K562 (cell line): ENCODE data around the gene ZEB2. TPM values are rescaled to one million over a fixed set of nuclear protein-coding genes. Genes with fewer than 3 reads are reported as not detected.

ENCODE experiments used
- ATAC-seq: fragments of 200-7000 bp; cut with Tn5 transposase; 3 replicates; pipeline ENCODE4 v1.9.1; 2020; ENCODE audit warnings: moderate library complexity
- BruUV-seq: library from RNA; stranded (reverse); fragments of 400-500 nt; replicated peaks from 2 replicates; lab custom pipeline; 2021; lab: Mats Ljungman, UMichigan
- CTCF ChIA-PET: fragments of 300-600 bp; formaldehyde crosslinking; extraction: SDS; loops from one replicate; lab custom pipeline; 2021; ENCODE audit warnings: low intra/inter-chr PET ratio; lab: Yijun Ruan, JAX
- POLR2A ChIA-PET: fragments of 300-600, 350-650 bp; sonication (Branson Sonifier 250); formaldehyde crosslinking; extraction: SDS; loops from one replicate; lab custom pipeline; 2021; ENCODE audit warnings: antibody characterized with exemption, inconsistent platforms; lab: Yijun Ruan, JAX
- DNase-seq, 4 experiments: peaks; one replicate each; pipeline versions ENCODE4 v3.0.0 to v3.0.0-alpha.2; 2011 to 2018; ENCODE audit warnings: low spot score in 3 of 4, mixed read lengths in 3 of 4; ENCODE audit errors: extremely low read depth in 1 of 4
- FAIRE-seq: peaks from 2 replicates; lab custom pipeline; 2011; peaks lifted over from hg19 to GRCh38; lab: Jason Lieb, UNC
- H2AFZ ChIP-seq: 2 replicates; pipeline ENCODE4 v1.6.0; 2011; ENCODE audit warnings: low read depth, low read length, control low read depth, inconsistent platforms
- H3K27ac ChIP-seq: fragments of 200-600 bp; 3 replicates; pipeline ENCODE4 v1.8.0; 2011; ENCODE audit warnings: low read depth, mild to moderate bottlenecking, control low read depth, inconsistent platforms, low read length, moderate library complexity, mixed read lengths; ENCODE audit errors: extremely low read depth
- H3K27me3 ChIP-seq, 2 experiments: fragments of 300-600 bp in 1 of 2; 2 replicates in 1 of 2; 3 replicates in 1 of 2; pipeline versions ENCODE4 v1.6.0 to v1.8.0; 2011; ENCODE audit warnings: inconsistent platforms in 2 of 2, low read length in 2 of 2, mild to moderate bottlenecking in 1 of 2, mixed read lengths in 1 of 2, moderate library complexity in 1 of 2; ENCODE audit not compliant: control insufficient read depth in 2 of 2, insufficient read depth in 2 of 2
- H3K36me3 ChIP-seq: fragments of 300-600 bp; 3 replicates; pipeline ENCODE4 v1.8.0; 2011; ENCODE audit warnings: mild to moderate bottlenecking, low read length, inconsistent platforms; ENCODE audit not compliant: control insufficient read depth, insufficient read depth
- H3K4me1 ChIP-seq, 2 experiments: fragments of 200-600 bp in 1 of 2; replicated peaks in 1 of 2; 2 replicates in 1 of 2; 3 replicates in 1 of 2; pipeline versions ENCODE4 v1.5.1 to v1.8.0; 2011; ENCODE audit warnings: inconsistent platforms in 2 of 2, low read length in 2 of 2, mild to moderate bottlenecking in 1 of 2, mixed read lengths in 1 of 2, moderate library complexity in 1 of 2; ENCODE audit not compliant: control insufficient read depth in 2 of 2, insufficient read depth in 2 of 2
- H3K4me2 ChIP-seq: 2 replicates; pipeline ENCODE4 v1.6.1; 2011; ENCODE audit warnings: low read length, control low read depth, inconsistent platforms, mixed read lengths; ENCODE audit not compliant: insufficient read depth
- H3K4me3 ChIP-seq: fragments of 200-600 bp; sonication (generic), shearing (Covaris generic); 2 replicates; pipeline ENCODE4 v1.5.1; 2016; ENCODE audit warnings: control low read depth, inconsistent platforms
- H3K79me2 ChIP-seq: fragments of 200-600 bp; 3 replicates; pipeline ENCODE4 v1.8.0; 2011; ENCODE audit warnings: low read length, inconsistent platforms; ENCODE audit not compliant: control insufficient read depth, insufficient read depth
- H3K9ac ChIP-seq, 2 experiments: 2 replicates each; pipeline versions ENCODE4 v1.6.0 to v1.6.1; 2011; ENCODE audit warnings: low read depth in 2 of 2, low read length in 2 of 2, control low read depth in 1 of 2, inconsistent platforms in 1 of 2, mild to moderate bottlenecking in 1 of 2, mixed read lengths in 1 of 2; ENCODE audit not compliant: insufficient read depth in 1 of 2
- H3K9me1 ChIP-seq: one replicate; pipeline ENCODE4 v1.6.0; 2011; ENCODE audit warnings: inconsistent platforms, mild to moderate bottlenecking, low read length, moderate library complexity; ENCODE audit not compliant: control insufficient read depth, insufficient read depth
- H3K9me3 ChIP-seq: replicated peaks from 2 replicates; pipeline ENCODE4 v1.5.1; 2011; ENCODE audit warnings: low read depth, low read length, inconsistent platforms; ENCODE audit not compliant: control insufficient read depth, insufficient read depth
- H4K20me1 ChIP-seq: replicated peaks from 2 replicates; pipeline ENCODE4 v1.6.1; 2011; ENCODE audit warnings: low read length, inconsistent platforms, mixed read lengths; ENCODE audit not compliant: control insufficient read depth, insufficient read depth
- BCOR ChIP-seq: fragments of 450-650 bp; IDR thresholded peaks from 2 replicates; pipeline ENCODE4 v1.6.1; 2016
- NFE2 ChIP-seq: IDR thresholded peaks from 2 replicates; pipeline ENCODE4 v1.6.1; 2014; ENCODE audit warnings: antibody characterized with exemption, low read depth
- PCBP1 ChIP-seq: fragments of 200-400 bp; formaldehyde crosslinking; IDR thresholded peaks from 2 replicates; pipeline ENCODE4 v1.6.1; 2018; ENCODE audit warnings: mild to moderate bottlenecking, low read depth, low read length; ENCODE audit not compliant: poor library complexity, severe bottlenecking
- POLR2H ChIP-seq: IDR thresholded peaks from 2 replicates; pipeline ENCODE4 v1.6.1; 2016; ENCODE audit warnings: missing genetic modification characterization, low read depth, mild to moderate bottlenecking, control low read depth, missing compliant biosample characterization, moderate library complexity
- SRSF3 ChIP-seq: fragments of 200-400 bp; formaldehyde crosslinking; IDR thresholded peaks from 2 replicates; pipeline ENCODE4 v1.6.1; 2016; ENCODE audit warnings: mild to moderate bottlenecking, low read length, moderate library complexity; ENCODE audit not compliant: insufficient read depth
- YBX1 ChIP-seq: fragments of 450-650 bp; IDR thresholded peaks from 2 replicates; pipeline ENCODE4 v1.7.1; 2016; ENCODE audit warnings: mild to moderate bottlenecking
- WGBS: fragments of 100-300 bp; shearing (Covaris generic); methylation state at CpG from one replicate; pipeline ENCODE4 v1.1.6; 2016; ENCODE audit warnings: low coverage, mixed read lengths; ENCODE audit not compliant: insufficient coverage; ENCODE audit errors: missing lambda C conversion rate; 5-methylcytosine and 5-hydroxymethylcytosine counted together
- in situ Hi-C: fragments of 300-500 bp; cut with MboI; formaldehyde crosslinking; loops from 4 replicates; pipeline ENCODE4 v1.15.0; 2018; ENCODE audit warnings: inconsistent platforms, mixed read lengths
- intact Hi-C: fragments of 100-400 bp; cut with micrococcal nuclease; formaldehyde crosslinking; loops from 2 replicates; pipeline ENCODE4 v1.14.2; 2022
- polyA plus RNA-seq, 8 experiments: library from polyadenylated mRNA; depleted of rRNA in 4 of 8; stranded (reverse) in 5 of 8; unstranded in 3 of 8; fragments of >200 nt; fragmentation: Nextera tagmentation in 2 of 8; fragmentation: Illumina TruSeq in 1 of 8; extraction: Ambion mirVana in 2 of 8; extraction: Trizol in 1 of 8; gene quantifications; 2 replicates each; pipeline versions ENCODE4 v1.2.1 to v1.2.3, GENCODE V29; 2011 to 2014; ENCODE audit warnings: inconsistent platforms in 1 of 8, missing spikeins in 1 of 8
- total RNA-seq, 7 experiments: library from RNA; depleted of rRNA in 6 of 7; stranded (reverse); fragments of >200 nt in 6 of 7; fragmentation: Illumina TruSeq in 2 of 7; extraction: Trizol in 2 of 7; gene quantifications; 2 replicates each; pipeline versions ENCODE4 v1.2.1 to v1.2.3, GENCODE V29; 2011 to 2021; ENCODE audit warnings: low replicate concordance in 1 of 7
- TF ChIP-seq, protein P1 (sequence below): sonication (generic); formaldehyde crosslinking; IDR thresholded peaks from 2 replicates; pipeline ENCODE4 v1.4.0; 2020; ENCODE audit warnings: mild to moderate bottlenecking, missing genetic modification reagents
- TF ChIP-seq, protein P2 (sequence below): fragments of 250-450 bp; sonication (Bioruptor Pico); IDR thresholded peaks from 2 replicates; pipeline ENCODE4 v1.6.1; 2021; ENCODE audit warnings: mild to moderate bottlenecking
- TF ChIP-seq, protein P3 (sequence below), 2 experiments: fragments of 450-650 bp in 1 of 2; sonication (generic) in 1 of 2; formaldehyde crosslinking in 1 of 2; IDR thresholded peaks; 2 replicates each; pipeline versions ENCODE4 v1.7.1 to v1.9.0; 2016 to 2022; ENCODE audit warnings: inconsistent platforms in 1 of 2, mild to moderate bottlenecking in 1 of 2, missing genetic modification reagents in 1 of 2

Gene ZEB2
- total and polyA plus RNA-seq, 9 of the 15 experiments (the other 6 are each of a cell fraction or from before 2014, with no cell fraction given): 15.1 to 113 (median 72.3) TPM

DNA sequence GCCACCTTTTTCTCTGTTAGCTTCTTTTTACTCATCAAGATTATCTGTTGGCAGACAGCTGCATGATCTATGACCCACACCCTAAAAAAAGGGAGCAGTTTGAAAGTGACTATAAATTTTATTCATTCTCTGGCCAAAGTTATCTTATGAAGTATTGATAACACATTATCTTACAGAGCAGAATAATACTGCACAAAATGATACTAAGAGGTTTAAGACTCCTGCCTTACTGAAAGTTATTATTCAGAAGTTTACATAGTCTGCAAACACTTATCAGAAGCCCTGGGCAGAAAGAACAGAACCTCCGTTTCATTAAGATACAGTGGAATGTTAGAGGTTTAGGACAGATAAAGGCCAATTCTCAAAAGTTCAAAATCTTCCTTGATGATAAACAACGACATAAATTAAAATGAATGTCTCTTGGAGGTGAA is 78.2 kb downstream of the ZEB2 start (continued):
- peak; percentile 32; the same call in 1 of the 2 replicates for TF ChIP-seq POLR2H (tag)
- TF ChIP-seq NFE2: 0 out of 2 replicates have a peak, but pooled peaks have one; percentile 2
- TF ChIP-seq SRSF3: no peak

DNA sequence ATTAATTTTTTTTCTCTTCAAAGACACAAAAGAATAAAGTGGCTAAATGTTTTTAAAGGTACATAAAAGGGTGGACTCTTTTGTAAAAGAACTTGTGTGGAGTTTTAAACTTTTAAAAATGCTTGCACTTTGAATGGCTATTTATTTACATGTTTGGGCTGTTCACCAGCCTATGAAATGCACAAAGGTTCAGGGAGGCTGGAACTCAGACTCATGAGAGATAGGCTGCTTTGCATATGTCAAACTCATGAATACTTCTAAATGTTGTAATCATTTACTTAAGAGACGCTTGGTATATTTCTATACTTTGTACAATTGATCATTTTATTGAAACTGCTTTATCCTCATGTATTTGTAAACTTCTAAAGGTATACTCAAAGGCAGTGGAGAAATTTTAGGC is 79.9 kb downstream of the ZEB2 start:
- no peak for FAIRE-seq
- Histone ChIP-seq H3K9me3 (no peaks in the 10 kb centered on the region), H3K4me3 (no peak overlapping the region), H3K4me2 (no peak overlapping the region), H3K27ac (peak overlapping the region; percentile 22; the same call in 2 of the 3 replicates), H3K9me1 (no peaks in the 10 kb centered on the region), H3K4me1 (peaks cover 15 to 42% of the 10 kb centered on the region in 2 experiments), H3K9ac (no peak overlapping the region; a peak in 1 of 4 replicates), H3K79me2 (peaks cover 99% of the 10 kb centered on the region), H4K20me1 (no peaks in the 10 kb centered on the region), H2AFZ (no peak overlapping the region), H3K27me3 (no peaks in the 10 kb centered on the region), H3K36me3 (peaks cover 65% of the 10 kb centered on the region)
- intact Hi-C loops: loop anchor here (2.0 to 5.0 kb wide), 3 partner anchors 67 to 143 kb away; a partner anchor contains a TSS
- CTCF ChIA-PET: no interaction called here
- no peak for DNase-seq
- no TSS peak for BruUV-seq
- in situ Hi-C loops: no loop called here
- 83% methylated on average over 1 of the region's 1 CpG for WGBS
- ATAC-seq: no peak
- POLR2A ChIA-PET: interaction anchor here (1.7 kb wide), 1 partner anchor 19 kb away, joined by 4 read pairs; no protein-coding TSS in a partner anchor
- TF ChIP-seq YBX1 (no peak), BCOR (no peak), PCBP1 (no peak)
- TF ChIP-seq, protein P1, sequence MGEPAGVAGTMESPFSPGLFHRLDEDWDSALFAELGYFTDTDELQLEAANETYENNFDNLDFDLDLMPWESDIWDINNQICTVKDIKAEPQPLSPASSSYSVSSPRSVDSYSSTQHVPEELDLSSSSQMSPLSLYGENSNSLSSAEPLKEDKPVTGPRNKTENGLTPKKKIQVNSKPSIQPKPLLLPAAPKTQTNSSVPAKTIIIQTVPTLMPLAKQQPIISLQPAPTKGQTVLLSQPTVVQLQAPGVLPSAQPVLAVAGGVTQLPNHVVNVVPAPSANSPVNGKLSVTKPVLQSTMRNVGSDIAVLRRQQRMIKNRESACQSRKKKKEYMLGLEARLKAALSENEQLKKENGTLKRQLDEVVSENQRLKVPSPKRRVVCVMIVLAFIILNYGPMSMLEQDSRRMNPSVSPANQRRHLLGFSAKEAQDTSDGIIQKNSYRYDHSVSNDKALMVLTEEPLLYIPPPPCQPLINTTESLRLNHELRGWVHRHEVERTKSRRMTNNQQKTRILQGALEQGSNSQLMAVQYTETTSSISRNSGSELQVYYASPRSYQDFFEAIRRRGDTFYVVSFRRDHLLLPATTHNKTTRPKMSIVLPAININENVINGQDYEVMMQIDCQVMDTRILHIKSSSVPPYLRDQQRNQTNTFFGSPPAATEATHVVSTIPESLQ (CRISPR knock-in tag): no peak
- TF ChIP-seq, protein P2, sequence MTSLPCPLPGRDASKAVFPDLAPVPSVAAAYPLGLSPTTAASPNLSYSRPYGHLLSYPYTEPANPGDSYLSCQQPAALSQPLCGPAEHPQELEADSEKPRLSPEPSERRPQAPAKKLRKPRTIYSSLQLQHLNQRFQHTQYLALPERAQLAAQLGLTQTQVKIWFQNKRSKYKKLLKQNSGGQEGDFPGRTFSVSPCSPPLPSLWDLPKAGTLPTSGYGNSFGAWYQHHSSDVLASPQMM (CRISPR knock-in tag): no peak
- TF ChIP-seq, protein P3, sequence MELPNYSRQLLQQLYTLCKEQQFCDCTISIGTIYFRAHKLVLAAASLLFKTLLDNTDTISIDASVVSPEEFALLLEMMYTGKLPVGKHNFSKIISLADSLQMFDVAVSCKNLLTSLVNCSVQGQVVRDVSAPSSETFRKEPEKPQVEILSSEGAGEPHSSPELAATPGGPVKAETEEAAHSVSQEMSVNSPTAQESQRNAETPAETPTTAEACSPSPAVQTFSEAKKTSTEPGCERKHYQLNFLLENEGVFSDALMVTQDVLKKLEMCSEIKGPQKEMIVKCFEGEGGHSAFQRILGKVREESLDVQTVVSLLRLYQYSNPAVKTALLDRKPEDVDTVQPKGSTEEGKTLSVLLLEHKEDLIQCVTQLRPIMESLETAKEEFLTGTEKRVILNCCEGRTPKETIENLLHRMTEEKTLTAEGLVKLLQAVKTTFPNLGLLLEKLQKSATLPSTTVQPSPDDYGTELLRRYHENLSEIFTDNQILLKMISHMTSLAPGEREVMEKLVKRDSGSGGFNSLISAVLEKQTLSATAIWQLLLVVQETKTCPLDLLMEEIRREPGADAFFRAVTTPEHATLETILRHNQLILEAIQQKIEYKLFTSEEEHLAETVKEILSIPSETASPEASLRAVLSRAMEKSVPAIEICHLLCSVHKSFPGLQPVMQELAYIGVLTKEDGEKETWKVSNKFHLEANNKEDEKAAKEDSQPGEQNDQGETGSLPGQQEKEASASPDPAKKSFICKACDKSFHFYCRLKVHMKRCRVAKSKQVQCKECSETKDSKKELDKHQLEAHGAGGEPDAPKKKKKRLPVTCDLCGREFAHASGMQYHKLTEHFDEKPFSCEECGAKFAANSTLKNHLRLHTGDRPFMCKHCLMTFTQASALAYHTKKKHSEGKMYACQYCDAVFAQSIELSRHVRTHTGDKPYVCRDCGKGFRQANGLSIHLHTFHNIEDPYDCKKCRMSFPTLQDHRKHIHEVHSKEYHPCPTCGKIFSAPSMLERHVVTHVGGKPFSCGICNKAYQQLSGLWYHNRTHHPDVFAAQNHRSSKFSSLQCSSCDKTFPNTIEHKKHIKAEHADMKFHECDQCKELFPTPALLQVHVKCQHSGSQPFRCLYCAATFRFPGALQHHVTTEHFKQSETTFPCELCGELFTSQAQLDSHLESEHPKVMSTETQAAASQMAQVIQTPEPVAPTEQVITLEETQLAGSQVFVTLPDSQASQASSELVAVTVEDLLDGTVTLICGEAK (IDR thresholded peaks at IDR 0.05): peak; percentile 34; the same call in 1 of the 2 replicates
- TF ChIP-seq, protein P3 (CRISPR knock-in tag; IDR thresholded peaks at IDR 0.05): no peak
